HepG2 (cell line): ENCODE measurements around the gene C11orf24. TPM values are rescaled to one million over a fixed set of nuclear protein-coding genes. Genes with fewer than 3 reads are reported as not detected.
A peak's percentile ranks its signal among the peaks of the same experiment; 100 is the strongest.

Source experiments
- AGO1 ChIP-seq: fragments of 200-400 bp; formaldehyde crosslinking; IDR thresholded peaks from 2 replicates; pipeline ENCODE4 v1.6.1; 2017; ENCODE audit warnings: mild to moderate bottlenecking, low read depth, low read length, moderate library complexity; ENCODE audit not compliant: poor library complexity, severe bottlenecking
- FLYWCH1 ChIP-seq: sonication (generic); formaldehyde crosslinking; IDR thresholded peaks from 2 replicates; pipeline ENCODE4 v1.8.1; 2023; ENCODE audit warnings: mild to moderate bottlenecking, missing genetic modification reagents
- FOXC1 ChIP-seq: sonication (generic); formaldehyde crosslinking; IDR thresholded peaks from 2 replicates; pipeline ENCODE4 v1.8.0; 2022; ENCODE audit warnings: mild to moderate bottlenecking, missing genetic modification reagents, borderline replicate concordance
- FOXK2 ChIP-seq: fragments of 450-650 bp; IDR thresholded peaks from 2 replicates; pipeline ENCODE4 v1.6.1; 2016
- MAF1 ChIP-seq: sonication (generic); formaldehyde crosslinking; IDR thresholded peaks from 2 replicates; pipeline ENCODE4 v1.5.0; 2020; ENCODE audit warnings: missing genetic modification reagents, borderline replicate concordance
- MATR3 ChIP-seq: sonication (generic); formaldehyde crosslinking; IDR thresholded peaks from 2 replicates; pipeline ENCODE4 v1.4.0; 2020; ENCODE audit warnings: missing genetic modification reagents
- NRL ChIP-seq: sonication (generic); formaldehyde crosslinking; IDR thresholded peaks from 2 replicates; pipeline ENCODE4 v1.5.0; 2020; ENCODE audit warnings: missing genetic modification reagents, mild to moderate bottlenecking, moderate library complexity, borderline replicate concordance
- RBM22 ChIP-seq: fragments of 200-400 bp; formaldehyde crosslinking; optimal IDR thresholded peaks from 2 replicates; pipeline ENCODE3; 2017; ENCODE audit warnings: mild to moderate bottlenecking, low read length, moderate library complexity
- ZBTB20 ChIP-seq: sonication (generic); formaldehyde crosslinking; IDR thresholded peaks from 2 replicates; pipeline ENCODE4 v1.8.1; 2023; ENCODE audit warnings: missing genetic modification reagents, low read depth, mild to moderate bottlenecking, borderline replicate concordance
- ZNF331 ChIP-seq: sonication (generic); formaldehyde crosslinking; IDR thresholded peaks from 2 replicates; pipeline ENCODE4 v1.4.0; 2020; ENCODE audit warnings: missing genetic modification reagents
- ZNF558 ChIP-seq: sonication (generic); formaldehyde crosslinking; IDR thresholded peaks from 2 replicates; pipeline ENCODE4 v1.9.0; 2022; ENCODE audit warnings: mild to moderate bottlenecking, missing genetic modification reagents, borderline replicate concordance
- ZNF713 ChIP-seq: sonication (generic); formaldehyde crosslinking; IDR thresholded peaks from 2 replicates; pipeline ENCODE4 v1.4.0; 2020; ENCODE audit warnings: mild to moderate bottlenecking, missing genetic modification reagents
- ZNF749 ChIP-seq: sonication (generic); formaldehyde crosslinking; IDR thresholded peaks from 2 replicates; pipeline ENCODE4 v1.8.0; 2022; ENCODE audit warnings: mild to moderate bottlenecking, missing genetic modification reagents, moderate library complexity, borderline replicate concordance
- polyA plus RNA-seq, 8 experiments: library from polyadenylated mRNA; depleted of rRNA in 3 of 8; stranded (reverse) in 7 of 8; unstranded in 1 of 8; fragments of >200 nt; fragmentation: Illumina TruSeq in 4 of 8; extraction: Trizol in 4 of 8; gene quantifications; 2 replicates each; pipeline versions ENCODE4 v1.2.1 to v1.2.3, GENCODE V29; 2011 to 2016; ENCODE audit warnings: low read depth in 4 of 8, missing spikeins in 1 of 8, mixed read lengths in 1 of 8; ENCODE audit not compliant: insufficient read depth in 1 of 8
- total RNA-seq, 5 experiments: library from RNA; depleted of rRNA; stranded (reverse); fragments of >200 nt; fragmentation: Illumina TruSeq; extraction: Trizol; gene quantifications; 2 replicates each; pipeline ENCODE4 v1.2.3, GENCODE V29; 2016; ENCODE audit warnings: low read depth in 1 of 5
- TF ChIP-seq, protein P1 (sequence below): sonication (generic); formaldehyde crosslinking; IDR thresholded peaks from 2 replicates; pipeline ENCODE4 v1.8.0; 2022; ENCODE audit warnings: low read depth, missing genetic modification reagents
- TF ChIP-seq, protein P2 (sequence below): sonication (generic); formaldehyde crosslinking; IDR thresholded peaks from 2 replicates; pipeline ENCODE4 v1.9.0; 2021; ENCODE audit warnings: missing genetic modification reagents, borderline replicate concordance
- TF ChIP-seq, protein P3 (sequence below): sonication (generic); formaldehyde crosslinking; IDR thresholded peaks from 2 replicates; pipeline ENCODE4 v1.4.0; 2020; ENCODE audit warnings: missing genetic modification reagents
- TF ChIP-seq, protein P4 (sequence below): fragments of 450-650 bp; IDR thresholded peaks from 2 replicates; pipeline ENCODE4 v1.6.1; 2016
- TF ChIP-seq, protein P5 (sequence below): sonication (generic); formaldehyde crosslinking; IDR thresholded peaks from 2 replicates; pipeline ENCODE4 v1.4.0; 2020; ENCODE audit warnings: missing genetic modification reagents
- TF ChIP-seq, protein P6 (sequence below): sonication (generic); formaldehyde crosslinking; IDR thresholded peaks from 2 replicates; pipeline ENCODE4 v1.4.0; 2020; ENCODE audit warnings: missing genetic modification reagents

C11orf24 gene
- total and polyA plus RNA-seq, 2 of the 13 experiments (the other 11 are each of a cell fraction or from before 2014, with no cell fraction given) = 52.9 to 55.5 TPM

DNA sequence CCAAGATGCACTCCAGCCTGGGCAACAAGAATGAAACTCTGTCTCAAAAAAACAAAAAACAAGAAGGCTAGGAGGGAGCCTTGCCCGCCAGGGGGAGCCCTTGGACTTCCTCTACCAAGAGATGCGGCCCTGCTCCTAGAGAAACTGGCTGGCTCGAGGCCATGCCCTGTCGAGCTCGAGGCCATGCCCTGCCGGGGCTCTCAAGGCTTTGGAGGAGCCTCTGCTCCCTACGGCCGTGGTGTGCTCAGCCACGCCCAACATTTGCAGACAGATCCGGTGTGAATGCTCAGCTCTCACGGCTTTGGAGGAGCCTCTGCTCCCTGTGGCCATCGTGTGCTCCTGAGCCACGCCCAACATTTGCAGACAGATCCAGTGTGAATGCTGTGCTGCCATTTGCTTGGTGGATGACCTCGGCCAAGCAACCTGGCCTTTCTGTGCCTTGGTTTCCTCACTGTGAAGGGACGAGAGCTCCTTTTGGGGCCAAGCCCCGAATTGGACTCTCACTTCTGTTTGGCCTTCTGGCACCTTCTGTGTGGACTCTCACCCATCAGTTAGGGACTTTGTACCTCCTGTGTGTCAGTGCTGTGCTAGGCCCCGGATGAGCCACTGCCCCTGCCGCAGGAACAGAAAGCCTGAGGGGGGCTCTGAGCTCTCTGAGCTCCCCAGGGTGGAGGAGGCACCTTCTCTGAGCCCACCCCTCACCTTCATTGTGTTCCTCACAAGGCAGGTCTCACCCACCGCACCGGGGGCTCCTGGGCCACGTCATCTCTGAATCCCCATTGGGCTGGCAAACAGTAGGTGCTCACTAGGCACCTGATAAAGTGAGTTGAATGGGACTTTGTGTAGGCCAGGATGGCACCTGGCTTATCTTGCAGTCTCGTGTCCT lies 14.1 kb downstream of the C11orf24 start (continued):
- no peak for TF ChIP-seq FLYWCH1 (CRISPR knock-in tag)
- TF ChIP-seq, protein P1, sequence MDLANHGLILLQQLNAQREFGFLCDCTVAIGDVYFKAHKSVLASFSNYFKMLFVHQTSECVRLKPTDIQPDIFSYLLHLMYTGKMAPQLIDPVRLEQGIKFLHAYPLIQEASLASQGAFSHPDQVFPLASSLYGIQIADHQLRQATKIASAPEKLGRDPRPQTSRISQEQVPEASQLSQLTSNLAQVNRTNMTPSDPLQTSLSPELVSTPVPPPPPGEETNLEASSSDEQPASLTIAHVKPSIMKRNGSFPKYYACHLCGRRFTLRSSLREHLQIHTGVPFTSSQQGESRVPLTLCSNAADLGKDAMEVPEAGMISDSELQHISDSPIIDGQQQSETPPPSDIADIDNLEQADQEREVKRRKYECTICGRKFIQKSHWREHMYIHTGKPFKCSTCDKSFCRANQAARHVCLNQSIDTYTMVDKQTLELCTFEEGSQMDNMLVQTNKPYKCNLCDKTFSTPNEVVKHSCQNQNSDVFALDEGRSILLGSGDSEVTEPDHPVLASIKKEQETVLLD (CRISPR knock-in tag) = 0 out of 2 replicates have a peak, but pooled peaks have one; percentile 14
- TF ChIP-seq ZBTB20 = peak; percentile 59; the same call in 1 of the 2 replicates
- no peak for TF ChIP-seq AGO1
- no peak for TF ChIP-seq MATR3 (CRISPR knock-in tag)
- TF ChIP-seq RBM22 = no peak
- TF ChIP-seq NRL (CRISPR knock-in tag) = peak; percentile 98
- TF ChIP-seq ZNF558 = 0 out of 2 replicates have a peak, but pooled peaks have one; percentile 28
- peak; percentile 54; the same call in 1 of the 2 replicates for TF ChIP-seq ZNF331
- TF ChIP-seq, protein P2, sequence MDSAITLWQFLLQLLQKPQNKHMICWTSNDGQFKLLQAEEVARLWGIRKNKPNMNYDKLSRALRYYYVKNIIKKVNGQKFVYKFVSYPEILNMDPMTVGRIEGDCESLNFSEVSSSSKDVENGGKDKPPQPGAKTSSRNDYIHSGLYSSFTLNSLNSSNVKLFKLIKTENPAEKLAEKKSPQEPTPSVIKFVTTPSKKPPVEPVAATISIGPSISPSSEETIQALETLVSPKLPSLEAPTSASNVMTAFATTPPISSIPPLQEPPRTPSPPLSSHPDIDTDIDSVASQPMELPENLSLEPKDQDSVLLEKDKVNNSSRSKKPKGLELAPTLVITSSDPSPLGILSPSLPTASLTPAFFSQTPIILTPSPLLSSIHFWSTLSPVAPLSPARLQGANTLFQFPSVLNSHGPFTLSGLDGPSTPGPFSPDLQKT = no peak
- no peak for TF ChIP-seq MAF1 (CRISPR knock-in tag)
- TF ChIP-seq, protein P3, sequence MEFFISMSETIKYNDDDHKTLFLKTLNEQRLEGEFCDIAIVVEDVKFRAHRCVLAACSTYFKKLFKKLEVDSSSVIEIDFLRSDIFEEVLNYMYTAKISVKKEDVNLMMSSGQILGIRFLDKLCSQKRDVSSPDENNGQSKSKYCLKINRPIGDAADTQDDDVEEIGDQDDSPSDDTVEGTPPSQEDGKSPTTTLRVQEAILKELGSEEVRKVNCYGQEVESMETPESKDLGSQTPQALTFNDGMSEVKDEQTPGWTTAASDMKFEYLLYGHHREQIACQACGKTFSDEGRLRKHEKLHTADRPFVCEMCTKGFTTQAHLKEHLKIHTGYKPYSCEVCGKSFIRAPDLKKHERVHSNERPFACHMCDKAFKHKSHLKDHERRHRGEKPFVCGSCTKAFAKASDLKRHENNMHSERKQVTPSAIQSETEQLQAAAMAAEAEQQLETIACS (CRISPR knock-in tag) = no peak
- TF ChIP-seq, protein P4, sequence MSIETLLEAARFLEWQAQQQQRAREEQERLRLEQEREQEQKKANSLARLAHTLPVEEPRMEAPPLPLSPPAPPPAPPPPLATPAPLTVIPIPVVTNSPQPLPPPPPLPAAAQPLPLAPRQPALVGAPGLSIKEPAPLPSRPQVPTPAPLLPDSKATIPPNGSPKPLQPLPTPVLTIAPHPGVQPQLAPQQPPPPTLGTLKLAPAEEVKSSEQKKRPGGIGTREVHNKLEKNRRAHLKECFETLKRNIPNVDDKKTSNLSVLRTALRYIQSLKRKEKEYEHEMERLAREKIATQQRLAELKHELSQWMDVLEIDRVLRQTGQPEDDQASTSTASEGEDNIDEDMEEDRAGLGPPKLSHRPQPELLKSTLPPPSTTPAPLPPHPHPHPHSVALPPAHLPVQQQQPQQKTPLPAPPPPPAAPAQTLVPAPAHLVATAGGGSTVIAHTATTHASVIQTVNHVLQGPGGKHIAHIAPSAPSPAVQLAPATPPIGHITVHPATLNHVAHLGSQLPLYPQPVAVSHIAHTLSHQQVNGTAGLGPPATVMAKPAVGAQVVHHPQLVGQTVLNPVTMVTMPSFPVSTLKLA = no peak
- TF ChIP-seq, protein P5, sequence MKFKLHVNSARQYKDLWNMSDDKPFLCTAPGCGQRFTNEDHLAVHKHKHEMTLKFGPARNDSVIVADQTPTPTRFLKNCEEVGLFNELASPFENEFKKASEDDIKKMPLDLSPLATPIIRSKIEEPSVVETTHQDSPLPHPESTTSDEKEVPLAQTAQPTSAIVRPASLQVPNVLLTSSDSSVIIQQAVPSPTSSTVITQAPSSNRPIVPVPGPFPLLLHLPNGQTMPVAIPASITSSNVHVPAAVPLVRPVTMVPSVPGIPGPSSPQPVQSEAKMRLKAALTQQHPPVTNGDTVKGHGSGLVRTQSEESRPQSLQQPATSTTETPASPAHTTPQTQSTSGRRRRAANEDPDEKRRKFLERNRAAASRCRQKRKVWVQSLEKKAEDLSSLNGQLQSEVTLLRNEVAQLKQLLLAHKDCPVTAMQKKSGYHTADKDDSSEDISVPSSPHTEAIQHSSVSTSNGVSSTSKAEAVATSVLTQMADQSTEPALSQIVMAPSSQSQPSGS = no peak
- TF ChIP-seq, protein P6, sequence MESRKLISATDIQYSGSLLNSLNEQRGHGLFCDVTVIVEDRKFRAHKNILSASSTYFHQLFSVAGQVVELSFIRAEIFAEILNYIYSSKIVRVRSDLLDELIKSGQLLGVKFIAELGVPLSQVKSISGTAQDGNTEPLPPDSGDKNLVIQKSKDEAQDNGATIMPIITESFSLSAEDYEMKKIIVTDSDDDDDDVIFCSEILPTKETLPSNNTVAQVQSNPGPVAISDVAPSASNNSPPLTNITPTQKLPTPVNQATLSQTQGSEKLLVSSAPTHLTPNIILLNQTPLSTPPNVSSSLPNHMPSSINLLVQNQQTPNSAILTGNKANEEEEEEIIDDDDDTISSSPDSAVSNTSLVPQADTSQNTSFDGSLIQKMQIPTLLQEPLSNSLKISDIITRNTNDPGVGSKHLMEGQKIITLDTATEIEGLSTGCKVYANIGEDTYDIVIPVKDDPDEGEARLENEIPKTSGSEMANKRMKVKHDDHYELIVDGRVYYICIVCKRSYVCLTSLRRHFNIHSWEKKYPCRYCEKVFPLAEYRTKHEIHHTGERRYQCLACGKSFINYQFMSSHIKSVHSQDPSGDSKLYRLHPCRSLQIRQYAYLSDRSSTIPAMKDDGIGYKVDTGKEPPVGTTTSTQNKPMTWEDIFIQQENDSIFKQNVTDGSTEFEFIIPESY = peak; percentile 23; the same call in 1 of the 2 replicates
- no peak for TF ChIP-seq ZNF713 (CRISPR knock-in tag)
- TF ChIP-seq ZNF749 (CRISPR knock-in tag) = no peak
- peak; percentile 89; the same call in 1 of the 2 replicates for TF ChIP-seq FOXC1 (CRISPR knock-in tag)
- TF ChIP-seq FOXK2 = no peak
